HG03378 (cell line): Measurements from ENCODE around the gene LHFPL3.

Experiments used
- ATAC-seq: cut with Tn5 transposase; IDR thresholded peaks from one replicate; pipeline ENCODE4 v1.9.1; 2021; ENCODE audit warnings: mild to moderate bottlenecking, moderate library complexity; ENCODE audit not compliant: unreplicated experiment

Gene LHFPL3

GRCh38 chr7:104826135-104826534 lies 497.7 kb downstream of the LHFPL3 start:
- ATAC-seq, result no peak

- no peak for ATAC-seq
These were observed 508.6 kb downstream of the LHFPL3 start for GRCh38 chr7:104836976-104837375.

- ATAC-seq, result no peak
These were observed 510.3 kb downstream of the LHFPL3 start for GRCh38 chr7:104838537-104839299.

GRCh38 chr7:104839842-104840241 lies 511.4 kb downstream of the LHFPL3 start:
- no peak for ATAC-seq

- ATAC-seq, result no peak
These were observed 513.4 kb downstream of the LHFPL3 start for GRCh38 chr7:104841798-104842197.

- ATAC-seq, result no peak
These were observed 514.8 kb downstream of the LHFPL3 start for GRCh38 chr7:104843198-104843597.

- ATAC-seq, result no peak
These were observed 517.2 kb downstream of the LHFPL3 start for GRCh38 chr7:104845557-104845956.

GRCh38 chr7:104846731-104847130 lies 518.3 kb downstream of the LHFPL3 start:
- ATAC-seq, result no peak

GRCh38 chr7:104848138-104848990 lies 520.0 kb downstream of the LHFPL3 start:
- no peak for ATAC-seq

GRCh38 chr7:104850374-104850773 lies 522.0 kb downstream of the LHFPL3 start:
- ATAC-seq, result no peak

GRCh38 chr7:104851268-104851667 lies 522.9 kb downstream of the LHFPL3 start:
- no peak for ATAC-seq

- ATAC-seq, result no peak
These were observed 524.0 kb downstream of the LHFPL3 start for GRCh38 chr7:104852386-104852785.

GRCh38 chr7:104855861-104856260 lies 527.5 kb downstream of the LHFPL3 start:
- no peak for ATAC-seq

GRCh38 chr7:104857458-104858425 lies 529.3 kb downstream of the LHFPL3 start:
- ATAC-seq, result peak; percentile 84

GRCh38 chr7:104859754-104860426 lies 531.5 kb downstream of the LHFPL3 start:
- no peak for ATAC-seq

GRCh38 chr7:104861729-104862390 lies 533.5 kb downstream of the LHFPL3 start:
- no peak for ATAC-seq

- no peak for ATAC-seq
These were observed 534.3 kb downstream of the LHFPL3 start for GRCh38 chr7:104862719-104863118.

GRCh38 chr7:104873401-104873800 lies 545.0 kb downstream of the LHFPL3 start:
- no peak for ATAC-seq

- peak; percentile 79 for ATAC-seq
These were observed 550.2 kb downstream of the LHFPL3 start for GRCh38 chr7:104878577-104878976.

GRCh38 chr7:104883248-104883717 lies 554.9 kb downstream of the LHFPL3 start:
- no peak for ATAC-seq
